ENCODE results near the gene MARCKS.
"Not testable (repeated sequence)": the region's sequence is repeated elsewhere in the genome, so short reads cannot be mapped to it uniquely, and the experiment has no call there.

MARCKS gene

GRCh38 chr6:113888493-113888892, 31.3 kb downstream of the MARCKS start:
- no peak for DNase-seq

- no peak for DNase-seq
Observed at GRCh38 chr6:113888956-113889630, 31.9 kb downstream of the MARCKS start.

- no peak for DNase-seq
Observed at GRCh38 chr6:113893451-113893850, 36.3 kb downstream of the MARCKS start.

GRCh38 chr6:113893866-113894265, 36.7 kb downstream of the MARCKS start:
- no peak for DNase-seq

GRCh38 chr6:113894712-113895674, 37.8 kb downstream of the MARCKS start:
- no peak for DNase-seq

GRCh38 chr6:113901482-113901881, 44.3 kb downstream of the MARCKS start:
- no peak for DNase-seq

GRCh38 chr6:113903666-113904330, 46.7 kb downstream of the MARCKS start:
- DNase-seq, result no peak

GRCh38 chr6:113907102-113907815, 50.1 kb downstream of the MARCKS start:
- no peak for DNase-seq

- DNase-seq, result no peak
Observed at GRCh38 chr6:113908801-113909200, 51.7 kb downstream of the MARCKS start.

GRCh38 chr6:113909224-113909856, 52.2 kb downstream of the MARCKS start:
- peak; percentile 56 for DNase-seq

- not testable (repeated sequence) for DNase-seq
Observed at GRCh38 chr6:113910285-113910684, 53.1 kb downstream of the MARCKS start.
